K562 (cell line): ENCODE measurements around the gene MLH3. TPM values are rescaled to one million over a fixed set of nuclear protein-coding genes. Genes with fewer than 3 reads are reported as not detected.

Experiments
- EZH2 ChIP-seq: IDR thresholded peaks from 2 replicates; pipeline ENCODE4 v1.6.1; 2012; ENCODE audit warnings: low read depth, mild to moderate bottlenecking, inconsistent platforms, low read length, borderline replicate concordance
- GTF3C2 ChIP-seq: IDR thresholded peaks from 3 replicates; pipeline ENCODE4 v1.6.1; 2011; ENCODE audit warnings: borderline replicate concordance, mild to moderate bottlenecking, moderate library complexity; ENCODE audit not compliant: insufficient read length; ENCODE audit errors: extremely low read depth
- KLF13 ChIP-seq: fragments of 450-650 bp; IDR thresholded peaks from 2 replicates; pipeline ENCODE4 v1.6.1; 2016; ENCODE audit warnings: missing genetic modification characterization, low read depth, mild to moderate bottlenecking, missing compliant biosample characterization, moderate library complexity, borderline replicate concordance
- MNT ChIP-seq, 2 experiments: fragments of 450-650 bp; conservative IDR thresholded peaks; 2 replicates each; pipeline ENCODE4 v1.6.1; 2017; ENCODE audit warnings: mild to moderate bottlenecking in 2 of 2, moderate library complexity in 2 of 2
- PKNOX1 ChIP-seq: fragments of 450-650 bp; IDR thresholded peaks from 2 replicates; pipeline ENCODE4 v1.6.1; 2016
- ZNF165 ChIP-seq: fragments of 250-450 bp; sonication (Bioruptor Pico); IDR thresholded peaks from 2 replicates; pipeline ENCODE4 v1.4.0; 2020; ENCODE audit warnings: borderline replicate concordance
- ZNF511 ChIP-seq: sonication (generic); formaldehyde crosslinking; IDR thresholded peaks from 2 replicates; pipeline ENCODE4 v1.8.0; 2022; ENCODE audit warnings: mild to moderate bottlenecking, missing genetic modification reagents
- ZSCAN29 ChIP-seq: fragments of 450-650 bp; IDR thresholded peaks from 2 replicates; pipeline ENCODE4 v1.6.1; 2017
- polyA plus RNA-seq, 8 experiments: library from polyadenylated mRNA; depleted of rRNA in 4 of 8; stranded (reverse) in 5 of 8; unstranded in 3 of 8; fragments of >200 nt; fragmentation: Nextera tagmentation in 2 of 8; fragmentation: Illumina TruSeq in 1 of 8; extraction: Ambion mirVana in 2 of 8; extraction: Trizol in 1 of 8; gene quantifications; 2 replicates each; pipeline versions ENCODE4 v1.2.1 to v1.2.3, GENCODE V29; 2011 to 2014; ENCODE audit warnings: inconsistent platforms in 1 of 8, missing spikeins in 1 of 8
- total RNA-seq, 7 experiments: library from RNA; depleted of rRNA in 6 of 7; stranded (reverse); fragments of >200 nt in 6 of 7; fragmentation: Illumina TruSeq in 2 of 7; extraction: Trizol in 2 of 7; gene quantifications; 2 replicates each; pipeline versions ENCODE4 v1.2.1 to v1.2.3, GENCODE V29; 2011 to 2021; ENCODE audit warnings: low replicate concordance in 1 of 7

The MLH3 gene
- total and polyA plus RNA-seq, 9 of the 15 experiments (the other 6 are each of a cell fraction or from before 2014, with no cell fraction given): 5.9 to 15.3 (median 10.7) TPM

GRCh38 chr14:75047506-75047905, 3.8 kb downstream of the MLH3 start (continued):
- no peak for TF ChIP-seq PKNOX1
- TF ChIP-seq ZNF165 (CRISPR knock-in tag): no peak
- TF ChIP-seq MNT (conservative IDR thresholded peaks at IDR 0.05): no peak
- no peak for TF ChIP-seq EZH2
- TF ChIP-seq GTF3C2: no peak
- no peak for TF ChIP-seq ZSCAN29
- TF ChIP-seq ZNF511 (CRISPR knock-in tag): no peak
- no peak for TF ChIP-seq KLF13 (tag)
